ENCODE results near the gene NBL1.

NBL1 gene, protein sequence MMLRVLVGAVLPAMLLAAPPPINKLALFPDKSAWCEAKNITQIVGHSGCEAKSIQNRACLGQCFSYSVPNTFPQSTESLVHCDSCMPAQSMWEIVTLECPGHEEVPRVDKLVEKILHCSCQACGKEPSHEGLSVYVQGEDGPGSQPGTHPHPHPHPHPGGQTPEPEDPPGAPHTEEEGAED

DNA sequence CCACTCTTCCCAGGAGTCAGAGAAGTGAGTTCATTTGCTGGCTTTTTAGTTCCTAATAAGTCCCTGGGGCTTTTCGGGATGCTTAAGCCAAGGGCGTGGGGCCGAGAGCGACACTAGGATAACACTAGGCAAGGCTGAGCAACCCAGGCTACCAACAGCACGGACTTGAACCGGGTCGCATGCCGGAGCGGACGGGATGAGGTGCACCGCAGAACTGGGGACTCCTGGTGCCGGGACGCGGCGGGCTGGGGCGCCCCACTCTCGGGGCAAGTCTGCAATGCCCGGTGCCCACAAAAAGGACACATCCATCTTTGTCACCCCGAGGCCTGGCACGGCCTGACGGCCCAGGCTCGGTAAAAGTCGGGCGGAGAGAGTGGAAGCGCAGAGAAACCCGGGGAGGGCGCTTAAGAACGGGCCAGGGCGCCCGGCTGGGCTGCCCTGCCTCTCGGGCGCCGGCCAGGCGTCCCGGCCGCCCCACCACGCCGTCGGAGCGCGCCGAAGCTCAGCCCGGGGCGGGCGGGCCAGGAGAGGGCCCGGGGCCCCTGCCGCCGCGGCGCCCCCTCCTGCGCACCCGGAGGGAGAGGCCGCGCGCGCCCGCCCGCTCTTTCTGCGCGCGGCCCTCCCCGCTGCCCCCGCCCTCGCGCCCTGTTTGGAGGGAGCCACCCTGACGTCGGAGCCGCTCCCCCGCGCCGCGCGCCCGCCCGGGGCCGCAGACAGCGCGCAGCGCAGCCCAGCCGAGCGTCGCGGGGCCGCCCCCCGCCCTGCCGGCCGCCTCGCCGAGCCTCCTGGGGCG, at the start of gene NBL1:
Gene NBL1 (plus strand): TSS at position 710 of the 793 bp plus-strand sequence. CDS start 10,720 bp downstream, outside the sequence.
- no peak for FAIRE-seq

DNA sequence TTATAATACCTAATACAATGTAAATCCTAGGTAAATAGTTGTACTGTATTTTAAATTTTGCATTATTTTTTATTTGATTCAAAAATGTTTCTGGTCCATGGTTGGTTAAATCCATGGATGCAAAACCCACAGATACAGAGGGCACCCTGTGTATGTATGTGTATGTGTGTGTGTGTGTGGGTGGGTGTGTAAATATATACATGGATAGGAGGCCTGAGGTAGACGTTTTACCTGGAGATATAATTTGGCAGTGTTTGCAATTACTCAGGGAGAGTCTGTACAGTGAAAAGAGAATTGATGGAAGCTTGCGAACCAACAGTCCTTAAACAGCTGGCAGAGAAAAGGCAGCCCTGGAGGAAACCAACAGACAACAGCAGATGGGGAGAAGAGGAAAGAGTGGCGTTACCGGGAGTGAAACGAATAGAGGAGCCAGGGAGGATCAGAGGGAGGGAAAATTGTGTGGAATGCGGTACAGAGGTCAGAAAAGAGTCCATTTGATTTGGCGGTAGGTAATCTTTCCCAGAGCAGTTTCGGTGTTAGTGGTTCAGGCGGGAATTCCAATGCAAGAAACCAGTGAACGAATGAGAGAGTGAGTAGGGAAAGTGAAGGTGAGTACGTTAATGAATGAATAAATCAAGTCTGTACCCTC, 47.9 kb upstream of the NBL1 start:
- no peak for FAIRE-seq

DNA sequence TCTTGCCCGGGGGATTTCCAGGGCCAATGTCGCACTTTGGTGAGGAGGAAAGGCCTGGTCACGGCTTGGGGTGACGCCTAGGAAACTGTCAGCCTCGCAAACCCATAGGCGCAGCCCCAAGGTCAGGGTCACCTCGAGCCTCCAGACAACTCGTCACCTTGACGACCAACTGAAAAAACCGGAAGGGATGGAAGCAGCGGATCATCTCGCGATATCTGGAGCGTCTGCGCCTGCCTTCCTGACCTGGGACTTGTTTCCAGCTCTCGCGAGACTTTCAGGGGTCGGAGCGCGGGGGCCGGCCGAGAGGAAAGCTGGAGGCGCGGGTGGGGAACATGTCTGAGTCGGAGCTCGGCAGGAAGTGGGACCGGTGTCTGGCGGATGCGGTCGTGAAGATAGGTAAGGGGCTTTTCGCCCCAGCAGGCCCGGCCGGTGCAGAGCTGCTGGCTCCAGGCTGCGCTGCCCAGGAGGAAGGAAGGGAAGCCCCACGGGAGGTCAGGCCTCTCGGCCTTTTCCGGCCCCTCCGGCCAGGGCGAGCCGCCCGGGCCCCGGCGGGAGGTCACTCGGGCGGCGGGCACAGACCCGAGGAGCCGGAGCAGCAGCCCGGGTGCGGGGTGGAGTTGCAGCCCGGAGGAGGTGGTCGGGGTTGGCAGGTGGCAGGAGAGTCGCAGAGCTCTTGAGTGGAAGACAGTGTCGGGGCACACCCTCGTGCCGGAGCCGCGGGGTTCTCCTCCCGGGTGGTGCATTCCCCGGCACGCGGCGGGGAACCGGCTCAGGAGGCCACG, 47.2 kb upstream of the NBL1 start:
- no peak for FAIRE-seq

DNA sequence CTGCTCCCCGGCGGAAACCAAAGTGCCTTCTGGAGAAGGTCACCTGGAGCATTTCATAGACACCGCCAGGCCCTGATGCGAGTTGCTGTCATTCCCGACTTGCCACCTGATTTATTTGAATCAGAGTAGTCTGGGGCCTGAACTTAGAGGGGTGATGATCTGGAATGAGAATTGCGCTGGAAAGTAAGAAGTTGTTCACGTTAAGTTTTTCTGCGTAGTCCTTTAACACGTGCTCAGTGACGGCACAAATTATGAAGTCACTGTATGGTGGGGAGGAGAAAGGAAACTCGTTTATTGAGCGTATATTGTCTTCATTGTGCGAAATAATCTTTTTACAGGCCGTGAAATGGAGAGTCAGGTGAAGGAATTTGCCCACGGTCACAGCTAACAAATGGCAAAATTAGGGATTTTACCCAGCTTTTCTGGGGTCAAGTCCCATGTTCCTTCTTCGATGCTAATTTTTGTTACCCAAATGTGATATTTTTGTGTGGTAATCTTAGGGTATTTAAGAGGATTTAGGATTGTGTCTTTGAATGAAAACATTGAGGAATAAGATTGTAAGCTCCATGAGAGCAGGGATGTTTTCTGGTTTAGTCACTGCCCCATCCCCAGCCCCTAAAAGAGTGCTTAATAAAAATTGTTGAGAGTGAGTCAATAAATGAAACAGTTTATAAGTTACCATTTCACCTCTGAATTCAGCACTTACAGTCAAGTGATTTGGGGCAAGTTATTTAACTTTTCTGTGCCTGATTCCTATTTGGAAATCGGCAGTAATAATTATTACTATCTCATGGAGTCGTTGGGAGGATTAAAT, 46.4 kb upstream of the NBL1 start:
- no peak for FAIRE-seq

DNA sequence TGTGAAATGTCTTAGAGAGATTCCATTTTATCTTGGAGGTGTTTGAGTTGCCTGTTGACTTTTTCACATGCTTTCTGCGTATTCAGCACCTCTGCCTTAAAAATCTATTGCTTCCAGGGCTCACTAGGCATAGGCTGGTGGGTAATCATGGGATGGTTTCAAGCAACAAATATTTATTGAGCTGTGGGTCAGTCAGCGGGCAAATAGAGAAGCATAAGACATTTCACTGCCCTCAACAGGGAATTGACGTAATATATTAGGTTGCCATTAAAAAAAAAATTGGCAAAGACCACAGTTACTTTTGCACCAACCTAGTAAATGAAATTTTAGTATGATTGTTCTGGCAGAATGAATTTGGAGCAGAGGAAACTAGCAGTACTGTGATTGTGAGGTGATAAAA, 44.3 kb upstream of the NBL1 start:
- FAIRE-seq = no peak

DNA sequence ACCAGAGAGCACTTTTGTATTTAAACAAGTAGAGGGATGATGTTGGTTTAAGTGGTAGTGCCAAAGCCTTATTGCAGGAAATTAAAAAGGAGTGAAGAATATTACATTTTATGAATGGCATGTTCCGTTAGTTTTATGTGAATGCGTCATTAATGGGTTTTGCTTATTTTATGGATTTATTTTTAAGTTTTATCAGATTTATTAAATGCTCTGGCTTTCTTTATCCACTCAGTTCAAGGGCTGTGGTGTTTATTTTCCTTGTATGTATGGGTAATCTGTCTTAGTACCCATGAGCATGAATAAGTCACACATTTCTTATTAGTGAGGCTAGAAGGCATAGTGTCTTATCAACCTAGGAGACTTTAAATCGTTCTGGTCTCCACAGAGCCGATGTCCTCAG, 41.6 kb upstream of the NBL1 start:
- FAIRE-seq = no peak

DNA sequence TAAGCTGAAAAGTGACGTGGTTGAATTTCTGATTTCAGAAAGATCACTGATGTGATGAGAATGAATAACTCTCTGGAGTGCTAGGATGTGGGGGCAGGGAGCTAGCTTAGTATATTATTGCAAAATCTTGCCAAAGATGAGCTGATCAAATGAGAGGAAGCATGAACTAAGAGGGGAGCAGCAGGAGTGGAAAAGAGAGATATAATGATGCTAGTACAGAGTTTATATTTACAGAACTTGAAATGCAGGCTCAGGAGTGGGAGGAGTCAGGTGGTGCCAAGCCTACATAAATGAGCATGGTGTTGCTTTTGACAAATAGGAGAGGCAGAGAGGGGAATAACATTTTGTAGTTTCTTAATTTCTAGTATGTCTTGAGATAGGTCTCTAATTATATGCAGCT, 38.1 kb upstream of the NBL1 start:
- no peak for FAIRE-seq

DNA sequence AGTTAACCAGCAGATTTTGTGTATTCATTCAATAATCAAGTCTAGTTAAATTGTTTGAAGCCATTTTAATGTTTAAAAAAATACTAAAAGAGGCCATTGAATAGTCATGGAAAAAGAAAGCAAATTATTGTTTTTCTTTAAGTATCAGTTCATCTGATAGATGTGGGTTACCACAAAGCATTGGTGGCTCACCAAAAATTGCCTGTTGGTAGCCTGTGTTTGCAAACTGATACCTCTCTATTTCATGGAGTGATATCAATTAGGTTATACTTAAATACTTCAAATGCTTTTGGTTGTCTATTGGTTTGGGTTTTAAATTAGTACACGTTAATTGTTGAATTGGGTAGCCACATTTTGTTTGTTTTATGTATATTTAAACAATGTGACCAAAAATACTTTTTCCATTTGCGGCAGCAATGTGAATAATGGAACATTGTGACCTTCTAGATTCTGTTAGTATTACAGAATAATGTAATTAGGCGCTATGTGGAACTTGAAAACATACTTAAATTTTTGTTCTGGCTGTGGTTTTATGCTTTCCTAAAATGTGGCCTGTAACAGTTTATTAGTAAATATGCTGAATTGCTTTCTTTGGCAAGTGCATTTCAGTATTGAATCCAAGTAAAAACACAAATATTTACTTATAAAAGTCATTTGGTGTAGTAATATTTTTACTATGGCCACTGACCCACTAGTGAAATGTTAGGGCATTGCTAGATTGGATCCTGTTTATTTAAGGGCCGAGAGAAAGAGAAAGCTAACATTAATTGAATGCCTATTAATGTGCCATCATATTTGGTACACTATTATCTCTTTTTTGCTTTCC, 37.1 kb upstream of the NBL1 start:
- FAIRE-seq = no peak

DNA sequence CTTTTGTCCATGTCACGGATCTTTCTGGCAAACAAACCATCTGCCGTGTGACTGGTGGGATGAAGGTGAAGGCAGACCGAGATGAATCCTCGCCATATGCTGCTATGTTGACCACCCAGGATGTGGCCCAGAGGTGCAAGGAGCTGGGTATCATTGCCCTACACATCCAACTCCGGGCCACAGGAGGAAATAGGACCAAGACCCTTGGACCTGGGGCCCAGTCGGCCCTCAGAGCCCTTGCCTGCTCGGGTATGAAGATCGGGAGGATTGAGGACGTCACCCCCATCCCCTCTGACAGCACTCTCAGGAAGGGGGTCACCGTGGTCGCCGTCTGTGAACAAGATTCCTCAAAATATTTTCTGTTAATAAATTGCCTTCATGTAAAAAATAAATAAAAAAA, 35.9 kb upstream of the NBL1 start:
- no peak for FAIRE-seq

DNA sequence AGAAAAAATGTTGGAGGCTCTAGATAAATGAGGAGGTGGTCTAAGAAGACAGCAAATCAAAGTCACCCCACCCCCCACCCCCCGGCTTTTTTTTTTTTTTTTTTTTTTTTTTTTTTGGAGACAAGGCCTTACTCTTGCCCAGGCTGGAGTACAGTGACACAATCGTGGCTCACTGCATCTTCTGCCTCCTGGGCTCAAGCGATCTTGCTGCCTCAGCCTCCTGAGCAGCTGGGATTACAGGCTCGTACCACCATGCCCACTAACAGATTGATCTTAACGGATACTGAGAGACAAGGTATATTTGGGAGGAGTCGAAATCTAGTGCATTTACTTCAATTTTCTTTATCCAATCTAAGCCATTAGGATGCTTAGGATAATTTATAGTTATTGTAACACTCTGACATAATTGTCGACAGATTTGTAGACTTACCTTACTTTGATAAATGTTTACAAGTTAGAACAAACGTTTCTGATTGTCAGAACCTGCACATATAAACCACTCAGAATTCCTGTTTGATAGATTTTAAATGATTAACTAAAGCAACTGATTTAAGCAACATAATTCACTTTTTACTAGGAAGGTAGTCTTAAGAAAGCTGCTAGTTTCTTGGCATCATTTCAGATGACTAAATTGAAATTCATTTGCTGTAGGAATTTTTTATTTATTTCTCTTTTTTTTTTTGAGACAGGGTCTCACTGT, 33.7 kb upstream of the NBL1 start:
- no peak for FAIRE-seq

DNA sequence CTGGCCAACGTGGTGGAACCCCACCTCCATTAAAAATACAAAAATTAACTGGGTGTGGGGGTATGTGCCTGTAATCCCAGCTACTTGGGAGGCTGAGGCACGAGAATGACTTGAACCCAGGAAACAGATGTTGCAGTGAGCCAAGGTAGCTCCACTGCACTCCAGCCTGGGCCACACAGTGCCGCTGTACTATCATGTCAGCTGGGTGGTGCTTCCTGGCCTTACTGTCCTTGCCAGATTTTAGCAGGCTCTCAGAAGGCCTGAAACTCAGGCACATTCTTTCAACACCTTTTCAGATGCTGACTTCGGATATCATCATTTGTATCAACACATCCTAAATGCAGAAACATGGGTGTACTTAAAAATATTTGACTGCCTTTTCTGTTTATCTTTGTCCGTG, 31.6 kb upstream of the NBL1 start:
- no peak for FAIRE-seq

DNA sequence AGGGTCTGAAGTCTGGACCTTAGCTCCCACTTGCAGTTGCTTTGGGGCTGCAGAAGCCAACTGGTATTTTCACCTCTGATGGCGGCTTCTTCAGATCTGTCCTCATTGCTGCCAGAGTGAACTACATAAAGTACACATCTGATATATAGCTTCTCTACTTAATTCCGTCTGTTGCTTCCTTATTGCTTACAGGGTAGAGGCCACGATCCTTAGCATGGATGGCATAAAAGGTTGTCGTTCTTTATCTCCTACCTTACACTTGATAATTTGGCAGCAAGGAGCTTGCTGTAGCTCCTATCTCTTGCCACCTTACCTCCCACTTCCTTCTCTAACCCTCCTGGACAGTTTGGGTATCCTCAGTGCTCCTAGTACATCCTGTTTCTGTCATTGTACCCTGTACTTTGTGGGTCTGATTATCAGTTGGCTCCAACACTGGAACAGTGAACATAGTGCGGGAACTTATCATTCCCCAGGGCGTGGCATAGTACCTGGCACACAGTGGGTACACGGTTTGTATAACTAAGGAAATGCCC, 30.9 kb upstream of the NBL1 start:
- no peak for FAIRE-seq

DNA sequence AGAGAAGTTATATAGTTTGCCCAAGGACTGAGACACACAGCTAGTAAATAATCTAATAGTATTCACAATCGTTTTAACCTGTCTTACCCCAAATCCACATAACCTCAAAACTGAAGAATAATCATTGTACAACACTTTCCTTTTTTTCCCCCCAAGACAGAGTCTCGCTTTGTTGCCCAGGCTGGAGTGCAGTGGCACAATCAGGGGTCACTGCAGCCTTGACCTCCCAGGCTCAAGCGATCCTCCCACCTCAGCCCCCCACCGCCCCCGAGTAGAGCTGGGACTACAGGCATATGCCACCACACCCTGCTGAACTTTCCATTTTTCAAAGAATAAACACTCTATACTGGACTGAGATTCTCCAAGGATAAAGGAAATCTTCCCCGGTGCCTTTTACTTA, 28.7 kb upstream of the NBL1 start:
- no peak for FAIRE-seq

DNA sequence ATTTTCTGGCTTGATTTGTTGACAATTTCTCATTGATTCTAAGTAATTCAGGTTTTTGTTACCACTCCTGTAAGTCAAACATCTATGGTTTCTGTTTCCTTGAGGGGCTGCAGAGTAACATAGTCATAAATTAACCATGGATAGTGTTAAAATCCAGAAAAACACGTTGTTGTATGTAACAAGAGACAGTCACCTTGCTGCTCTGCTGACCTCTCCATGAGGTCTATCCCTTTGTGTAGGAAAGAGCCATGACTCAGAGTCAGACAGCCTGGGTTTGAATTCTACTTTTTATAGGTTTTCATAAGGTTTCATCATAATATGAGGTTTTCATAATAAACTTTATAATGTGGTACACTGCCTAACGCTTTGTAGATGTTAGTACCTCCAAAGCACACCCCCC, 27.6 kb upstream of the NBL1 start:
- no peak for FAIRE-seq

DNA sequence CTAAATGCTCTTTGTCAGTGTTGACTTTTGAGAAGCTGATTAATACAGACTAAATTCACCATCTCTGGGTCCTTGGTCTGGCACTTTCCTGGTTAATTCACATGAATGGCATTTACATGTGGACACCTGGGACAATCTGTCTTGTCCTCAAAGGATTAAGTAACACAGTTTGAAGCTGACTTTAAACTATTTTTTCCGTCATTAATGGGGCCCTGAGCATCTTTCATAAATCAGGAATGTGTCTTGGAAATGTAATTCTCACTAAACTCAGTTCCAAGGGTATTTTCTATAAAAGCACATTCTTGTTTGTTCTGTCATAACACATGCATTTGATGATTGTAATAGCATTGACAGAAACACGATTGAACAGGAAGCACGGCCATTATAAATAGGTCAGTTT, 26.7 kb upstream of the NBL1 start:
- no peak for FAIRE-seq

DNA sequence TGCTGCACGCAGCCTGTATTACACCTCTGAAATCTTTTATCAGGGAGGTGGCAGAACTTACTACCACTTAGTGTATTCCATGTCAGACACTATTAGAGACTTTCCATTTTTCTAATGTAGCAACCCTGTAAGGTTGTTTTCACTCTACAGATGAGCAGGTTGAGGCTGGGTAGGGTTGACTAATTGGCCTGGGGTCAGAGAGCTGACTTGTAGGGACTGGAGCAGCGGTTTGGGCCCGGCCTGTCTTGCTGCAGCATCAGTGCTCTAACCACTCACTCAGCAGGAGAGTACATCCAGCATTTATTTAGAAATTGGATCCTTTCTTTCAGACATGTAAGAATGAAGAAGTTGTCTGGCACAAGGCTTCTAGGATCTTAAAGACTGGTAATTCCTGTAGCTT, 25.7 kb upstream of the NBL1 start:
- no peak for FAIRE-seq

DNA sequence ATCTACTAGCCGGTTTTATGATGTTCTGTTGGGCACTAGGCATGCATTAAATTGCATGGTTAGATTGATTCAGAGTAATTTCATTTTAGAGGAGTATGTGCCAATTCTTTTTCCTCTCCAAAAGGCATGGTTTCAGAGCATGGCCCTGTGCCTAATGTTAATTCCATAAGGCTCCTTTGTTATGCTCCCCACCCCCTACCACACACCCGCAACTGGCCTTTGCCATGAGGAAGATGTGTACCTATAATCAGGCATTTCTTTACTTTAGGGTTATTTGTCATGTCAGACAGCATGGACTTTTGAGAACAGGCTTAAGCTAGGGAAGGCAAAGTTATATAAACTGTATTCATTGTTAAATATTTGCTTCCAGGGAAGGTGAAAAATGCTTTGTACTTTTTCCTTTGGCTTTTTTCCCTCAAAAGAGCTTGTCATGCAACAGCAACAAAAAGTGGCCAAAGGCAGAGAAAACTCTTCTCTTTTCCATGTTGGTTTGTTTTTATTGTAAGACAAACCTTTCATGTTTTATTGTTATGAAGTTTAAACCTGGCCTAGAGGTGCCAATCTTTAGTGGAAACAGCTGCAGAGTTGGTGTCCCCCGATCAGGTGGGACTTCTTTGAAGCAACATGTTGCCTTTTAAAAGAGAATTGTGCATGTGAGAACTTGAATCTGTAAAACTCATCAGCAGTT, 24.3 kb upstream of the NBL1 start:
- FAIRE-seq = no peak

DNA sequence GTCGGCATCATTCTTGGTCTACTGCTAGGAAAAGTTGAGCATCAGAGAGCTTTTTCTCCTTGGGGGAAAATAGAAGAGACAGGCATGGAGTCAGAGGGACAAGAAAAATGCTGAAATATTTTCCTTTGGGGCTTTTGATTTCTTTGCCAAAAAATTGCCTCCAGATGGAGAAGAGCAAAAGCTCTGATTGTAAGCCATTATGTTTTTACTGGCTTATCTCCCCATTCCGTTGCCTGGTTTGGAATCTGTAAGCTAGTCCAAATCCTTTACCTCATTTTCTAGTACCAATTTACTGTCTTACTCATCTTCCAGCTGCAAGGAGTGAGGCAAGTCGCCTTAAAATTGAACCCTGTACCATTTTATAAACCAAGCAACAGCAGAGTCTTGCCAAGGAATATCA, 23.3 kb upstream of the NBL1 start:
- FAIRE-seq = no peak

DNA sequence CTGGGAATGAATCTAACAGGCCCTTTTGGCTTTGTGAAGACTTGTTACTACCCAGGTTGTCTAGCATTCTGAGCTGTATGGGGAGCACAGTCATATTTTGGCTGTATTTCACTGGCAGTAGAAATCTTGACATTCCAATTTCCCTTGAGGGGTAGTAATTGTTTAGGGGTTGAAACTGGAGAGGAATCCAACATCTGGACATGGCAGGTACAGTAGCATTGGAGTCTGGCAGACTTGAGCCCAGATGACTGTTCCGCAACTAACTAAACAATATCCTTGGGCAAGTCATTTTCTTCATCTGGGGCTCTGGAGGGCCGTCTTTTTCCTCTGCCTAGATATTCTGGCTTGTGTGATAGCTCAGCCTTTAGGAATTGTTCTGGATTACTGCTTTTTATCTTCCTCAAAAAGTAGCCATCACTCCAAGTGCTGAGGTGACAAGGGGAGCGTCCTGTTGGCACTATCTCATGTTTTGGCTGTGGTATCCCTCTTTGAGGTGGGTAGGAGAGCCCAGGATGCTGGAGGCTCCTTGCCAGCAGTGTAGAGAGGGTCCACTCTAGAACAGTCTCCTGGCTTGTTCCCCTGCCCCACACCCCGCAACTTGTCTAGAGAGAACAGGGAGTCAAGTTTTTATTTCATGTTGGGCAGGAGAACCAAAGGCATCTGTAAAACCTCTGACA, 22.7 kb upstream of the NBL1 start:
- no peak for FAIRE-seq

All from colon (tissue), 2 donors.